Upper lobe of left lung (tissue), 6 donors: Measurements from ENCODE around the gene S100A5. TPM values are rescaled to one million over a fixed set of nuclear protein-coding genes. Genes with fewer than 3 reads are reported as not detected.

ENCODE experiments used
- ATAC-seq, 2 donors: fragments of 200-7000 bp; cut with Tn5 transposase; one replicate each; pipeline ENCODE4 v1.9.1; 2022; ENCODE audit warnings: mild to moderate bottlenecking in 2 of 2, moderate library complexity in 2 of 2; ENCODE audit not compliant: low FRiP score in 2 of 2
- DNase-seq, 2 donors: peaks; one replicate each; pipeline ENCODE4 v3.0.0-alpha.2; 2019 to 2020
- H3K27ac ChIP-seq, 4 donors: fragments of 200-600 bp; sonication (generic); one replicate each; pipeline ENCODE4 v1.5.1; 2016 to 2019
- H3K27me3 ChIP-seq, 4 donors: fragments of 200-600 bp; sonication (generic); one replicate each; pipeline ENCODE4 v1.5.1; 2017 to 2019
- H3K36me3 ChIP-seq, 4 donors: fragments of 200-600 bp; sonication (generic); one replicate each; pipeline ENCODE4 v1.5.1; 2016 to 2019
- H3K4me1 ChIP-seq, 4 donors: fragments of 200-600 bp; sonication (generic); one replicate each; pipeline ENCODE4 v1.5.1; 2018 to 2019
- H3K4me3 ChIP-seq, 4 donors: fragments of 200-600 bp; sonication (generic); one replicate each; pipeline ENCODE4 v1.5.1; 2017 to 2019; ENCODE audit warnings: mild to moderate bottlenecking in 2 of 4, moderate library complexity in 1 of 4
- H3K9me3 ChIP-seq, 4 donors: fragments of 200-600 bp; sonication (generic); one replicate each; pipeline ENCODE4 v1.5.1; 2018 to 2019
- CTCF ChIP-seq, 6 experiments: fragments of 450-650 bp in 4 of 6; fragments of 200-600 bp in 2 of 6; sonication (generic) in 2 of 6; IDR thresholded peaks; one replicate each; pipeline ENCODE4 v1.5.1; 2016 to 2019; ENCODE audit warnings: antibody characterized with exemption in 6 of 6
- EP300 ChIP-seq, 4 donors: sonication (generic); formaldehyde crosslinking; IDR thresholded peaks; one replicate each; pipeline ENCODE4 v1.5.1; 2017; ENCODE audit warnings: antibody characterized with exemption in 4 of 4, control low read depth in 2 of 4
- POLR2A ChIP-seq, 4 donors: fragments of 450-650 bp; IDR thresholded peaks; one replicate each; pipeline ENCODE4 v1.5.1; 2016 to 2017; ENCODE audit warnings: antibody characterized with exemption in 4 of 4, mild to moderate bottlenecking in 2 of 4
- POLR2AphosphoS5 ChIP-seq, 2 donors: sonication (generic); formaldehyde crosslinking; IDR thresholded peaks; one replicate each; pipeline ENCODE4 v1.5.1; 2017; ENCODE audit warnings: antibody characterized with exemption in 2 of 2
- WGBS, 2 donors: methylation state at CpG; one replicate each; pipeline ENCODE4 v1.1.5; 2017 to 2018; 5-methylcytosine and 5-hydroxymethylcytosine counted together
- total RNA-seq, 6 donors: library from RNA; depleted of rRNA in 4 of 6; stranded (reverse); fragments of >200 nt in 4 of 6; gene quantifications; one replicate each; pipeline versions ENCODE4 v1.1.0 to v1.2.1, GENCODE V29; 2016 to 2021
- donor health status: DM: no; HTN: no; CAD: no; lungs with moderate emphysema.
- donor health status: DM: no; HTN: yes; CAD: no; lungs with severe emphysema.

The S100A5 gene
- total RNA-seq, 6 donors from 2014 or later: not detected

- H3K27ac ChIP-seq: peak overlapping the region in 3 of 4 donors; percentile 28 to 59 (median 35)
- 48 to 50% methylated on average over 11 to 12 of the region's 12 CpGs for WGBS, 2 donors
- H3K4me1 ChIP-seq: peaks cover 0 to 6% (median 2%) of the 10 kb centered on the region in 4 donors
- TF ChIP-seq EP300 (IDR thresholded peaks at IDR 0.05) (no peak), CTCF (IDR thresholded peaks at IDR 0.05) (no peak), POLR2A (IDR thresholded peaks at IDR 0.05) (no peak), POLR2AphosphoS5 (IDR thresholded peaks at IDR 0.05) (no peak)
- ATAC-seq: peak; percentile 23 to 84
- H3K4me3 ChIP-seq: no peak overlapping the region
- no peaks in the 10 kb centered on the region for H3K36me3 ChIP-seq
- DNase-seq: no peak
- no peaks in the 10 kb centered on the region for H3K27me3 ChIP-seq
- no peaks in the 10 kb centered on the region for H3K9me3 ChIP-seq
Measured at GRCh38 chr1:153490272-153491051, 50.3 kb downstream of the S100A5 start.

GRCh38 chr1:153488731-153489130 lies 52.0 kb downstream of the S100A5 start:
- Histone ChIP-seq H3K4me1 (peaks cover 0 to 4% (median 0%) of the 10 kb centered on the region in 4 donors), H3K4me3 (no peak overlapping the region), H3K9me3 (no peaks in the 10 kb centered on the region), H3K27me3 (no peaks in the 10 kb centered on the region), H3K27ac (no peak overlapping the region), H3K36me3 (no peaks in the 10 kb centered on the region)
- WGBS, 2 donors: 19 to 21% methylated on average over 4 of the region's 4 CpGs
- DNase-seq (no peak), ATAC-seq (no peak)
- no peak for TF ChIP-seq EP300 (IDR thresholded peaks at IDR 0.05)
- TF ChIP-seq POLR2A (IDR thresholded peaks at IDR 0.05): no peak
- no peak for TF ChIP-seq CTCF (IDR thresholded peaks at IDR 0.05)
- no peak for TF ChIP-seq POLR2AphosphoS5 (IDR thresholded peaks at IDR 0.05)

GRCh38 chr1:153487707-153488106 lies 53.0 kb downstream of the S100A5 start:
- H3K4me3 ChIP-seq: no peak overlapping the region
- no peaks in the 10 kb centered on the region for H3K36me3 ChIP-seq
- H3K9me3 ChIP-seq: no peaks in the 10 kb centered on the region
- H3K27me3 ChIP-seq: no peaks in the 10 kb centered on the region
- TF ChIP-seq EP300 (IDR thresholded peaks at IDR 0.05): no peak
- DNase-seq: no peak
- peaks cover 0 to 4% (median 0%) of the 10 kb centered on the region in 4 donors for H3K4me1 ChIP-seq
- ATAC-seq: no peak
- H3K27ac ChIP-seq: no peak overlapping the region
- 97 to 100% methylated on average over 2 of the region's 2 CpGs for WGBS, 2 donors

Other genes starting within 250 kb of the S100A5 start
- gene PGLYRP3, start 228.0 kb downstream of the S100A5 start, total RNA-seq: not detected
- not detected for gene PGLYRP4, start 192.1 kb downstream of the S100A5 start, total RNA-seq
- gene S100A9, start 183.1 kb downstream of the S100A5 start, total RNA-seq: 1,000 to 10,000 TPM in 1 of 6 donors, 100 to 1,000 TPM in 5; 133 to 1,125 (median 606) TPM
- 10 to 100 TPM in 5 of 6 donors, 1 to 10 TPM in 1; 5.2 to 75.7 (median 32.1) TPM for gene S100A12, start 165.3 kb downstream of the S100A5 start, total RNA-seq
- 100 to 1,000 TPM in 4 of 6 donors, 10 to 100 TPM in 2; 49.2 to 842 (median 194) TPM for gene S100A8, start 149.9 kb downstream of the S100A5 start, total RNA-seq
- not detected for gene S100A7A, start 124.4 kb downstream of the S100A5 start, total RNA-seq
- gene S100A7, start 80.3 kb downstream of the S100A5 start, total RNA-seq: not detected
- gene S100A6, start 4.9 kb downstream of the S100A5 start, total RNA-seq: 1,000 to 10,000 TPM in 3 of 6 donors, 100 to 1,000 TPM in 3; 399 to 1,595 (median 925) TPM
- gene S100A4, start 4.9 kb upstream of the S100A5 start, total RNA-seq: 100 to 1,000 TPM; 234 to 983 (median 633) TPM
- gene S100A3, start 8.3 kb upstream of the S100A5 start, total RNA-seq: 1 to 10 TPM in 5 of 6 donors, not detected in 1; 2.0 to 4.4 (median 2.1) TPM
- 10 to 100 TPM in 2 of 6 donors, 1 to 10 TPM in 3, not detected in 1; 2.0 to 12.0 (median 7.9) TPM for gene S100A2, start 24.9 kb upstream of the S100A5 start, total RNA-seq
- gene S100A16, start 72.2 kb upstream of the S100A5 start, total RNA-seq: 100 to 1,000 TPM in 1 of 6 donors, 10 to 100 TPM in 5; 33.5 to 133 (median 55.7) TPM
- gene S100A14, start 75.4 kb upstream of the S100A5 start, total RNA-seq: 100 to 1,000 TPM in 4 of 6 donors, 10 to 100 TPM in 2; 76.5 to 239 (median 133) TPM
- gene S100A13, start 86.6 kb upstream of the S100A5 start, total RNA-seq: 100 to 1,000 TPM in 2 of 6 donors, 10 to 100 TPM in 4; 72.8 to 132 (median 86.3) TPM
- 1 to 10 TPM in 1 of 6 donors, not detected in 5; 1.1 TPM for gene S100A1, start 87.5 kb upstream of the S100A5 start, total RNA-seq
- gene CHTOP, start 93.1 kb upstream of the S100A5 start, total RNA-seq: 10 to 100 TPM; 51.3 to 89.1 (median 59.2) TPM
- 10 to 100 TPM; 13.5 to 44.4 (median 35.2) TPM for gene SNAPIN, start 117.8 kb upstream of the S100A5 start, total RNA-seq
- 100 to 1,000 TPM in 1 of 6 donors, 10 to 100 TPM in 5; 21.0 to 120 (median 75.8) TPM for gene ILF2, start 130.1 kb upstream of the S100A5 start, total RNA-seq
- gene NPR1, start 137.8 kb upstream of the S100A5 start, total RNA-seq: 100 to 1,000 TPM in 1 of 6 donors, 10 to 100 TPM in 5; 32.5 to 101 (median 63.0) TPM
- gene INTS3, start 187.1 kb upstream of the S100A5 start, total RNA-seq: 100 to 1,000 TPM in 1 of 6 donors, 10 to 100 TPM in 5; 58.2 to 159 (median 63.1) TPM
- 100 to 1,000 TPM in 5 of 6 donors, 10 to 100 TPM in 1; 92.8 to 272 (median 167) TPM for gene SLC27A3, start 234.5 kb upstream of the S100A5 start, total RNA-seq